Activated naive CD8-positive, alpha-beta T cell treated with anti-CD3 and anti-CD28 coated beads, Interleukin-2, amount 10 ng/mL, durations not matched to agents 7 days and 5 days (primary cell): ENCODE results near the gene PDE8A. TPM values are rescaled to one million over a fixed set of nuclear protein-coding genes. Genes with fewer than 3 reads are reported as not detected.

Source experiments
- ATAC-seq: fragments of 150-1000 bp; cut with Tn5 transposase; one replicate; pipeline ENCODE4 v1.10.0; 2021; ENCODE audit warnings: low read depth, moderate library complexity
- POLR2A ChIA-PET: fragments of 350-600 bp; sonication (Branson Sonifier 250); formaldehyde crosslinking; loops from one replicate; lab custom pipeline; 2021; ENCODE audit warnings: antibody characterized with exemption; lab: Charles Lee
- DNase-seq: peaks from one replicate; pipeline ENCODE4 v3.0.0; 2021
- H3K27ac Mint-ChIP-seq: one replicate; pipeline ENCODE4 v1.8.0; 2022; ENCODE audit warnings: mild to moderate bottlenecking, mixed read lengths
- H3K27me3 Mint-ChIP-seq: one replicate; pipeline ENCODE4 v1.8.0; 2022; ENCODE audit warnings: mild to moderate bottlenecking, moderate library complexity, mixed read lengths
- H3K36me3 Mint-ChIP-seq: one replicate; pipeline ENCODE4 v1.8.0; 2021; ENCODE audit warnings: mild to moderate bottlenecking, mixed read lengths
- H3K4me1 Mint-ChIP-seq: one replicate; pipeline ENCODE4 v1.8.0; 2021; ENCODE audit warnings: mixed read lengths
- H3K4me3 Mint-ChIP-seq: one replicate; pipeline ENCODE4 v1.8.0; 2022; ENCODE audit warnings: mild to moderate bottlenecking, moderate library complexity, mixed read lengths
- H3K9me3 Mint-ChIP-seq: one replicate; pipeline ENCODE4 v1.8.0; 2021; ENCODE audit warnings: mixed read lengths
- total RNA-seq, 2 experiments: library from RNA; stranded (reverse); gene quantifications; one replicate each; pipeline ENCODE4 v1.2.3, GENCODE V29; 2021

The PDE8A gene
- total RNA-seq, 2 experiments from 2014 or later: 22.3 to 27.7 TPM

DNA sequence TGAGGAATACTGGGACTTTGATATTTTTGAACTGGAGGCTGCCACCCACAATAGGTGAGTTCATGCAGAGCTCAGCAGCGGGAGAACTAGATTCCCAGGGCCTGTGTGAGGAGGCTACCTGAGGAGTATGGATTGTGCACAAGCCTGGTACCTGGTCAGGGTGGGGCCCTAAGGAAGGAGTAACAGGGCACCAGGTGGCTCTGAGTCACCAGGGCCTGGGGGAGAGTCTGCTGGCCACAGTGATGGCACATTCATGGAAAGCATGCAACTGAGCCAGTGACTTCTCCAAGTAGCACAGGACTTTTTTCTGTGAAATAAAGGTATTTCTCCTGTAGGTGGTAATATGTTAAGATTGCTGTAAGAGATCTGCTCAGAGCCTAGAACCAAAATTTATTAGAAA is 134.4 kb downstream of the PDE8A start:
- Mint-ChIP-seq H3K27ac (no peak overlapping the region), H3K36me3 (peaks cover 28% of the 10 kb centered on the region), H3K4me1 (peaks cover 2% of the 10 kb centered on the region), H3K4me3 (no peak overlapping the region), H3K9me3 (no peaks in the 10 kb centered on the region), H3K27me3 (no peaks in the 10 kb centered on the region)
- POLR2A ChIA-PET: interaction anchor here (0.7 kb wide), 1 partner anchor 284 kb away, joined by 4 read pairs; no protein-coding TSS in a partner anchor
- ATAC-seq (no peak), DNase-seq (no peak)

- H3K27ac Mint-ChIP-seq: no peak overlapping the region
- no peaks in the 10 kb centered on the region for H3K27me3 Mint-ChIP-seq
- peaks cover 2% of the 10 kb centered on the region for H3K4me1 Mint-ChIP-seq
- ATAC-seq (no peak), DNase-seq (no peak)
- POLR2A ChIA-PET: interaction anchor here (0.7 kb wide), 1 partner anchor 283 kb away, joined by 4 read pairs; no protein-coding TSS in a partner anchor
- H3K9me3 Mint-ChIP-seq: no peaks in the 10 kb centered on the region
- peaks cover 26% of the 10 kb centered on the region for H3K36me3 Mint-ChIP-seq
- H3K4me3 Mint-ChIP-seq: no peak overlapping the region
Observed at GRCh38 chr15:85116494-85116893, 134.8 kb downstream of the PDE8A start.

GRCh38 chr15:85116925-85117646 is 135.4 kb downstream of the PDE8A start:
- Mint-ChIP-seq H3K4me1 (peaks cover 2% of the 10 kb centered on the region), H3K36me3 (peaks cover 28% of the 10 kb centered on the region), H3K27me3 (no peaks in the 10 kb centered on the region), H3K9me3 (no peaks in the 10 kb centered on the region), H3K4me3 (no peak overlapping the region), H3K27ac (no peak overlapping the region)
- DNase-seq (no peak), ATAC-seq (no peak)
- POLR2A ChIA-PET: no interaction called here

GRCh38 chr15:85118173-85118572 is 136.5 kb downstream of the PDE8A start:
- no peak for DNase-seq
- peaks cover 25% of the 10 kb centered on the region for H3K36me3 Mint-ChIP-seq
- H3K9me3 Mint-ChIP-seq: no peaks in the 10 kb centered on the region
- peaks cover 2% of the 10 kb centered on the region for H3K4me1 Mint-ChIP-seq
- no peak for ATAC-seq
- H3K27me3 Mint-ChIP-seq: no peaks in the 10 kb centered on the region
- H3K27ac Mint-ChIP-seq: no peak overlapping the region
- POLR2A ChIA-PET: no interaction called here
- no peak overlapping the region for H3K4me3 Mint-ChIP-seq

- no peaks in the 10 kb centered on the region for H3K27me3 Mint-ChIP-seq
- no peak overlapping the region for H3K27ac Mint-ChIP-seq
- POLR2A ChIA-PET: no interaction called here
- H3K9me3 Mint-ChIP-seq: no peaks in the 10 kb centered on the region
- no peak overlapping the region for H3K4me3 Mint-ChIP-seq
- DNase-seq: no peak
- no peak for ATAC-seq
- H3K4me1 Mint-ChIP-seq: peaks cover 2% of the 10 kb centered on the region
- peaks cover 25% of the 10 kb centered on the region for H3K36me3 Mint-ChIP-seq
Observed at GRCh38 chr15:85118581-85118980, 136.9 kb downstream of the PDE8A start.

DNA sequence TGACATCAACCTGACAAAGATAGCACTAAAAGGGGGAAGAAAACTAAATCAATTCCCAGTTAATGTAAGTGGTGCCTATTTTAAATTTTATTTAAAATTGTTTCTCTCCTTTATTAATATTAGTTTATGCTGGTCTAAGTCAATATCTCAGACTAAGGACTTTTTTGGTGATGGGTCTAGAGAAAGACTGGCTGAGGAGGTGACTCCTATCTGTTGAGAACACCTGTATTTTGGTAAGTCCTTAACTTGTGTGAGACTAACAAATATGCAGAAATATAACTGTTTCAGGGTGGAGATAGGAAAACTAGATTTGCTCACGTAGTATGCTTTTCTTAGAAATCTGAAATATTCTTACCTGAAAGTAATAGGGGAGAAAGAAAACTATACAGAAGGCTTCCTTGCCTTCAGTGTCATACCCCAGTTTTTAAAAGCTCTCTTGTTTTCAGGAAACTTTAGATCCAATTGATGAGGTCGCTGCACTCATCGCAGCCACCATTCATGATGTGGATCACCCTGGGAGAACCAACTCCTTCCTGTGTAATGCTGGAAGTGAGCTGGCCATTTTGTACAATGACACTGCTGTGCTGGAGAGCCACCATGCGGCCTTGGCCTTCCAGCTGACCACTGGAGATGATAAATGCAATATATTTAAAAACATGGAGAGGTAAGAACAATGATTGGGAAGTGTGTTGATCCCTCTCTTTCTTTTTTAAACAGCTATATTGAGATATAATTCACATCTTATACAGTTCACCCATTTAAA is 138.9 kb downstream of the PDE8A start:
- Mint-ChIP-seq H3K27me3 (no peaks in the 10 kb centered on the region), H3K27ac (no peak overlapping the region), H3K9me3 (no peaks in the 10 kb centered on the region), H3K4me3 (no peak overlapping the region), H3K36me3 (peaks cover 23% of the 10 kb centered on the region), H3K4me1 (peaks cover 7% of the 10 kb centered on the region)
- DNase-seq: no peak
- POLR2A ChIA-PET: no interaction called here
- no peak for ATAC-seq

DNA sequence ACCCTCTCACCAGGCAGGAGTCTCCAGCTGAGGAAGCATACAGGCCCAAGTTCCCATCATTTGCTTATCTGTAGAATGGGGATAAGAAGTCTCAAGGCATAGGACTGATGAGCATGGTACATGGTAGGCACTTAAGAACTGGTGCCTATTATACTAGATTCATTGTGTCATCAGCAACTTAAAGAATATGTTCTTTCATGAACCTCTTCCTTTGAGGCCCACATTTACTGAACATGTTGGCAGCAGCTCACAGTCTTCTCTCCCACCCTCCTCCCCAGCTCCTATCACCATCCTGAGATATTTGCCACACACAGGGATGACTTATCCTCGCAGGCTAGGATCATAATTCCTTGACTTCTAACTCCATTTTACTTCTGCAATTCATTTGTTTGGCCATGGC is 142.5 kb downstream of the PDE8A start:
- H3K36me3 Mint-ChIP-seq: peaks cover 33% of the 10 kb centered on the region
- H3K27ac Mint-ChIP-seq: no peak overlapping the region
- ATAC-seq: no peak
- H3K9me3 Mint-ChIP-seq: no peaks in the 10 kb centered on the region
- peaks cover 7% of the 10 kb centered on the region for H3K4me1 Mint-ChIP-seq
- no peak for DNase-seq
- POLR2A ChIA-PET: no interaction called here
- H3K4me3 Mint-ChIP-seq: no peak overlapping the region
- H3K27me3 Mint-ChIP-seq: no peaks in the 10 kb centered on the region

DNA sequence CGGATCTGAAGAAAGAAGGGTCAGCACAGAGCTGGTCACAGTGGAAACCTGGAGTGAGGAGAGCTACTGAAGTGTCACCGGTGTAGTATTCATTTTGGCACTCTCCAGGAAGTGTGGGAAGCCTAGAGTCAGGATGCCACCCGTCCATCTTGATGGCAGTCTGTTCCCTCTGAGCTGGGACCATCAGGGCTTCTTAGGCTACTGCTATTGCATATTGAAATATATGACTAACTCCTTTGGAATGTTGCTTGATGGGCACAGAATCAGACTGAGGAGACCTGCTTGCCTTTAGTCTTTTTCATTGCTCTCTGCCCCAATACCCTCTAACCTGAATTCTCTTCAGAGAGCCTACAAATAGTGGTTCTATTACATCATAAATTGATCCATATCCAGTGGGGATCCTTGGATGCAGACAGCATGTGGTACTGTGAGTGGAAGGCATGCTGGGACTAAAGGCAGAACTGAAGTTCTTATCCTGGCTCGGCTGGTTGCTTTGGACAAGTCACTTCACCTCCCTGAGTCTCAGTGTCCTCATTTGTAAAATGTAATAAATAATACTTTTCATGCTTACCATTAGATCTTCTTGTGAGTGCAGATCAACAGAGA is 143.5 kb downstream of the PDE8A start:
- Mint-ChIP-seq H3K27me3 (no peaks in the 10 kb centered on the region), H3K9me3 (no peaks in the 10 kb centered on the region), H3K36me3 (peaks cover 43% of the 10 kb centered on the region), H3K4me1 (peaks cover 7% of the 10 kb centered on the region), H3K27ac (no peak overlapping the region), H3K4me3 (no peak overlapping the region)
- POLR2A ChIA-PET: no interaction called here
- DNase-seq (no peak), ATAC-seq (no peak)

DNA sequence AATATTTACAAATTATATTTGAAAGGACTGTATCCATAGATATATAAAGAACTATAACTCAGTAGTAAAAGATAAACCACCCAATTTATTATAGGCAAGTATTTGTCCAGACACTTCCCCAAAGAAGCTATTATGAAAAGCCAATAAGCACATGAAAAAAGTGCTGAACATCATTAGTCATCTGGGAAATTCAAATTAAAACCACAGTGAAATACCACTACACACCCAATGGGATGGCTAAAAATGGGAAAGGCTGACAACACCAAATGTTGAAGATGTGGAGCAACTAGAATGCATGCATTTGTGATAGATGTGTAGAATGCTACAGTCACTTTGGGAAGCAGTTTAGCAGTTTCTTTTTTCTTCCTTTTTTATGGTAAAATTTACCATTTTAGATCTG is 147.0 kb downstream of the PDE8A start:
- Mint-ChIP-seq H3K36me3 (peaks cover 60% of the 10 kb centered on the region), H3K27me3 (no peaks in the 10 kb centered on the region), H3K4me3 (no peak overlapping the region), H3K9me3 (peaks cover 4% of the 10 kb centered on the region), H3K27ac (no peak overlapping the region), H3K4me1 (peaks cover 7% of the 10 kb centered on the region)
- no peak for DNase-seq
- ATAC-seq: no peak
- POLR2A ChIA-PET: no interaction called here

DNA sequence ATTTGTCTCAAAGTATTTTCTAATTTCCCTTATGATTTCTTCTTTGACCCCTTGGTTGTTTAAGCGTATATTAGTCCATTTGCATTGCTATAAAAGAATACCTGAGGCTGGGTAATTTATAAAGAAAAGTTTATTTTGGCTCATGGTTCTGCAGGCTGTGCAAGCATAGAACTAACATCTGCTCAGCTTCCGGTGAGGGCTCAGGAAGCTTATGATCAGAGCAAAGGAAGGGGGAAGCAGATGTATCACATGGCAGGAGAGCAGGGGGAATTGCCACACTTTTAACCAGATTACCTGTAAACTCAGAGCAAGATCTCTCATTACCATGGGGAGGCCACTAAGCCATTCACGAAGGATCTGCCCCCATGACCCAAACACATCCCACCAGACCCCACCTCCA is 148.2 kb downstream of the PDE8A start:
- POLR2A ChIA-PET: no interaction called here

DNA sequence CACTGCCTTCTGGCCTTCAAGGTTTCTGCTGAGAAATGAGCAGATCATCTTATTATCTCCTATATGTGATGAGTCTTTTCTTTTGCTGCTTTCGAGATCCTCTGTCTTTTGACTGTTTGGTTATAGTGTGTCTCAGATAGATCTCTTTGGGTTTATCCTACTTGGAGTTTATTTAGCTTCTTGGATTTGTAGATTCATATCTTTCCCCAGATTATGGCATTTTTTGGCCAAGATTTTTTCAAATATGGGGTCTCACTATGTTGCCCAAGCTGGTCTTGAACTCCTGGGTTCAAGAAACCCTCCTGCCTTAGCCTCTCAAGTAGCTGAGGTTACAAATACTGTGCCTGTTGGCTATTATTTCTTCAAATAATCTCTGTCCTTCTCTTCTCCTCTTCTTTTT is 150.3 kb downstream of the PDE8A start:
- Mint-ChIP-seq H3K27me3 (no peaks in the 10 kb centered on the region), H3K4me3 (no peak overlapping the region), H3K36me3 (peaks cover 45% of the 10 kb centered on the region), H3K4me1 (no peaks in the 10 kb centered on the region), H3K9me3 (peaks cover 4% of the 10 kb centered on the region), H3K27ac (no peak overlapping the region)
- ATAC-seq: no peak
- POLR2A ChIA-PET: no interaction called here
- DNase-seq: no peak

More for the DNA sequence above, 148.2 kb downstream of the PDE8A start:
- peaks cover 4% of the 10 kb centered on the region for H3K9me3 Mint-ChIP-seq
- H3K27ac Mint-ChIP-seq: no peak overlapping the region
- no peak overlapping the region for H3K4me3 Mint-ChIP-seq
- no peaks in the 10 kb centered on the region for H3K27me3 Mint-ChIP-seq
- H3K4me1 Mint-ChIP-seq: no peaks in the 10 kb centered on the region
- ATAC-seq (no peak), DNase-seq (no peak)
- H3K36me3 Mint-ChIP-seq: peaks cover 53% of the 10 kb centered on the region

- ATAC-seq (no peak), DNase-seq (no peak)
- Mint-ChIP-seq H3K27ac (no peak overlapping the region), H3K9me3 (peaks cover 4% of the 10 kb centered on the region), H3K4me3 (no peak overlapping the region), H3K4me1 (no peaks in the 10 kb centered on the region), H3K36me3 (peaks cover 40% of the 10 kb centered on the region), H3K27me3 (no peaks in the 10 kb centered on the region)
- POLR2A ChIA-PET: no interaction called here
Observed at GRCh38 chr15:85133709-85134108, 152.1 kb downstream of the PDE8A start.

DNA sequence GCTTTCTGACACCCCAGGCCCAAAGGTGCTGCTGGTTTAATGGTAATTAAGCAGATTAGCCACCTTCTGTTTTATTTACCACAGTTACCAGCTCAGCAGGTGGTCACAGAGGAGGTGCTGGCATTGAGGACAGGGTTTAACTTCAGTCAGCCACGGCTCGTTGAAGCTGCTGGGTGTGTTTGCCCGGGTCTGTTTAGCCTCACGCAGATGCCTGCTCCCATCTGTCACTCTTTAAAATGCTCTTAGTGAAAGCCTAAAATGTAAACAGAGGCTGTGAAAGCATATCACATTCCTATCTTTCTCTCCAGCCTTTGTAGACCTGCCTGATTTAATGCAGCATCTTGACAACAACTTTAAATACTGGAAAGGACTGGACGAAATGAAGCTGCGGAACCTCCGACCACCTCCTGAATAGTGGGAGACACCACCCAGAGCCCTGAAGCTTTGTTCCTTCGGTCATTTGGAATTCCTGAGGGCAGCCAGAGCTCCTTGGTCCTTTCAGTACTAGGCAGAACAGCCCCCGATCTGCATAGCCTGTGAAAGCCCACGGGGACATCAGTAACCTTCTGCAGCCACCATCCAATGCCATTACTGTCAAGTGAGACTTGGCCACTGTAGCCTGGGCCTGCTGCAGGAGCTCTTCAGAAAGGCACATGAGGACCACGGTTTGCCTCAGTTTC is 156.0 kb downstream of the PDE8A start:
- ATAC-seq: no peak
- no peak overlapping the region for H3K4me3 Mint-ChIP-seq
- no peak overlapping the region for H3K27ac Mint-ChIP-seq
- H3K36me3 Mint-ChIP-seq: peaks cover 16% of the 10 kb centered on the region
- peaks cover 1% of the 10 kb centered on the region for H3K9me3 Mint-ChIP-seq
- POLR2A ChIA-PET: no interaction called here
- H3K27me3 Mint-ChIP-seq: no peaks in the 10 kb centered on the region
- H3K4me1 Mint-ChIP-seq: peaks cover 5% of the 10 kb centered on the region
- DNase-seq: no peak
